H1 (cell line): ENCODE data around the gene ITGA11.

Experiments
- ASH2L ChIP-seq: fragments of 200-600, 300-600 bp; sonication (generic); IDR thresholded peaks from one replicate; pipeline ENCODE4 v1.7.1; 2017; ENCODE audit warnings: low read length
- HDAC2 ChIP-seq, 2 experiments: fragments of 300-600 bp in 1 of 2; sonication (generic) in 1 of 2; IDR thresholded peaks; 2 replicates each; pipeline ENCODE4 v1.6.1; 2011 to 2012; ENCODE audit warnings: low read depth in 2 of 2, low read length in 2 of 2, mild to moderate bottlenecking in 2 of 2, moderate library complexity in 2 of 2, borderline replicate concordance in 1 of 2, inconsistent platforms in 1 of 2
- HDAC6 ChIP-seq: IDR thresholded peaks from one replicate; pipeline ENCODE4 v1.7.1; 2012; ENCODE audit warnings: low read depth, mild to moderate bottlenecking, inconsistent platforms, low read length, moderate library complexity
- POLR2AphosphoS5 ChIP-seq: IDR thresholded peaks from 2 replicates; pipeline ENCODE4 v1.6.1; 2011; ENCODE audit warnings: low read depth, low read length
- SUZ12 ChIP-seq: fragments of 200-600 bp; sonication (generic); IDR thresholded peaks from 2 replicates; pipeline ENCODE4 v1.6.1; 2012; ENCODE audit warnings: mild to moderate bottlenecking, inconsistent platforms, low read length, moderate library complexity, mixed read lengths
- TF ChIP-seq, protein P1 (sequence below), 3 experiments: IDR thresholded peaks; 1 replicate in 2 of 3; 2 replicates in 1 of 3; pipeline versions ENCODE4 v1.5.1 to v1.6.1; 2011; ENCODE audit warnings: low read length in 3 of 3, mild to moderate bottlenecking in 3 of 3, inconsistent platforms in 2 of 3, low read depth in 1 of 3, moderate library complexity in 1 of 3; ENCODE audit not compliant: insufficient read depth in 1 of 3; ENCODE audit errors: control extremely low read depth in 1 of 3
- TF ChIP-seq, protein P2 (sequence below): IDR thresholded peaks from 2 replicates; pipeline ENCODE4 v1.6.1; 2011; ENCODE audit warnings: low read depth, mild to moderate bottlenecking, low read length; ENCODE audit not compliant: insufficient read depth

DNA sequence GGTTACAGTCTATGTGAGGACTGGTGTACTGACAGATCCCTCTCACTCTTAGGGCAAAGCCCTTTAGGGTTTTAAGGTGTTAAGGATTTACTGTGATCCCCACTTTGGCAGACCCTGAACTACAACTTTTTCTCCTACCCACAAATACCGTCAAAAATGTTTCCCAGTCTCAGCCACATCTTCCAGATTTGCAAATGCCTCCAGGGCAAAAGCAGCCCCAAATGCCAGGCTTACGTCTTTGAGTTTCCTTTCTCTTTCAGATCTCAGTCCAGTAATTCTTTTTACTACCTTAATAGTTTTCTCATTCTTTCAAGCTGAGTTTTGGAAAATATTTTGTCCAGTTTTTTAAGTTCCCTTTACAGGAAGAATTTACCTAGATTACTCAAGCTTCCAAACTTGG, 13.4 kb upstream of the ITGA11 start:
- TF ChIP-seq HDAC2 (IDR thresholded peaks at IDR 0.05; ENCODE audit: borderline replicate concordance in 1 of 2, low read depth in 2 of 2, low read length in 2 of 2): no peak
- TF ChIP-seq, protein P1, sequence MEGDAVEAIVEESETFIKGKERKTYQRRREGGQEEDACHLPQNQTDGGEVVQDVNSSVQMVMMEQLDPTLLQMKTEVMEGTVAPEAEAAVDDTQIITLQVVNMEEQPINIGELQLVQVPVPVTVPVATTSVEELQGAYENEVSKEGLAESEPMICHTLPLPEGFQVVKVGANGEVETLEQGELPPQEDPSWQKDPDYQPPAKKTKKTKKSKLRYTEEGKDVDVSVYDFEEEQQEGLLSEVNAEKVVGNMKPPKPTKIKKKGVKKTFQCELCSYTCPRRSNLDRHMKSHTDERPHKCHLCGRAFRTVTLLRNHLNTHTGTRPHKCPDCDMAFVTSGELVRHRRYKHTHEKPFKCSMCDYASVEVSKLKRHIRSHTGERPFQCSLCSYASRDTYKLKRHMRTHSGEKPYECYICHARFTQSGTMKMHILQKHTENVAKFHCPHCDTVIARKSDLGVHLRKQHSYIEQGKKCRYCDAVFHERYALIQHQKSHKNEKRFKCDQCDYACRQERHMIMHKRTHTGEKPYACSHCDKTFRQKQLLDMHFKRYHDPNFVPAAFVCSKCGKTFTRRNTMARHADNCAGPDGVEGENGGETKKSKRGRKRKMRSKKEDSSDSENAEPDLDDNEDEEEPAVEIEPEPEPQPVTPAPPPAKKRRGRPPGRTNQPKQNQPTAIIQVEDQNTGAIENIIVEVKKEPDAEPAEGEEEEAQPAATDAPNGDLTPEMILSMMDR (IDR thresholded peaks at IDR 0.05; ENCODE audit: control extremely low read depth in 1 of 3, insufficient read depth in 1 of 3, low read depth in 1 of 3, low read length in 3 of 3): no peak
- TF ChIP-seq, protein P2, sequence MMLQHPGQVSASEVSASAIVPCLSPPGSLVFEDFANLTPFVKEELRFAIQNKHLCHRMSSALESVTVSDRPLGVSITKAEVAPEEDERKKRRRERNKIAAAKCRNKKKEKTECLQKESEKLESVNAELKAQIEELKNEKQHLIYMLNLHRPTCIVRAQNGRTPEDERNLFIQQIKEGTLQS: no peak
- TF ChIP-seq POLR2AphosphoS5: no peak
- no peak for TF ChIP-seq HDAC6
- no peak for TF ChIP-seq SUZ12
- no peak for TF ChIP-seq ASH2L
